ENCODE results near the gene TSHZ1. TPM values are rescaled to one million over a fixed set of nuclear protein-coding genes. Genes with fewer than 3 reads are reported as not detected.

TSHZ1 gene
- total and polyA plus RNA-seq, 2 experiments from 2014 or later: 0.23 to 0.38 TPM

GRCh38 chr18:75304678-75305557 is 94.3 kb downstream of the TSHZ1 start (continued):
- TF ChIP-seq JUNB (IDR thresholded peaks at IDR 0.05; ENCODE audit: unreplicated experiment) (no peak), POLR2AphosphoS5 (IDR thresholded peaks at IDR 0.05; ENCODE audit: low read depth) (no peak)

GRCh38 chr18:75305984-75306383 is 95.4 kb downstream of the TSHZ1 start:
- Histone ChIP-seq H3F3A (replicated peaks; ENCODE audit: low read depth) (no peaks in the 10 kb centered on the region), H3K36me3 (ENCODE audit: insufficient read depth) (no peaks in the 10 kb centered on the region), H3K9me2 (ENCODE audit: insufficient read depth) (no peaks in the 10 kb centered on the region; the same call in 1 of the 2 replicates), H3K4me1 (ENCODE audit: insufficient read depth) (no peaks in the 10 kb centered on the region), H3K4me3 (no peak overlapping the region), H3K27me3 (ENCODE audit: insufficient read depth) (no peaks in the 10 kb centered on the region), H4K20me1 (replicated peaks; ENCODE audit: insufficient read depth) (no peaks in the 10 kb centered on the region), H2AFZ (no peak overlapping the region), H3K4me2 (no peak overlapping the region), H3K79me2 (replicated peaks; ENCODE audit: insufficient read depth) (no peaks in the 10 kb centered on the region), H3K27ac (ENCODE audit: low read depth) (no peak overlapping the region)
- Mint-ChIP-seq H3K4me3 (no peak overlapping the region), H3K36me3 (ENCODE audit: low read depth) (no peaks in the 10 kb centered on the region; the same call in 2 of the 3 replicates), H3K27me3 (ENCODE audit: insufficient read depth, low read depth, poor library complexity) (peaks cover 5% of the 10 kb centered on the region), H3K4me1 (no peaks in the 10 kb centered on the region), H3K9me3 (peaks cover 11% of the 10 kb centered on the region), H3K27ac (no peak overlapping the region)
- DNase-seq (ENCODE audit: low spot score) (no peak), ATAC-seq (no peak)
- TF ChIP-seq STAT1 (IDR thresholded peaks at IDR 0.05; ENCODE audit: unreplicated experiment) (no peak), REST (IDR thresholded peaks at IDR 0.05; ENCODE audit: unreplicated experiment) (no peak), CTCF (conservative IDR thresholded peaks at IDR 0.05; ENCODE audit: low read depth in 2 of 2) (no peak), JUNB (IDR thresholded peaks at IDR 0.05; ENCODE audit: unreplicated experiment) (no peak), ZNF462 (CRISPR knock-in tag; IDR thresholded peaks at IDR 0.05) (no peak), NANOG (IDR thresholded peaks at IDR 0.05; ENCODE audit: borderline replicate concordance) (no peak), ETS1 (IDR thresholded peaks at IDR 0.05) (no peak), EZH2phosphoT487 (IDR thresholded peaks at IDR 0.05; ENCODE audit: unreplicated experiment) (no peak), ZNF114 (CRISPR knock-in tag; IDR thresholded peaks at IDR 0.05) (no peak), POLR2AphosphoS5 (IDR thresholded peaks at IDR 0.05; ENCODE audit: low read depth) (no peak), ZNF331 (CRISPR knock-in tag; IDR thresholded peaks at IDR 0.05; ENCODE audit: low read depth) (no peak)

Data from GM23338 (cell line).